Muscle of leg (tissue), 11 donors: ENCODE measurements around the gene GNB1L. TPM values are rescaled to one million over a fixed set of nuclear protein-coding genes. Genes with fewer than 3 reads are reported as not detected.
A peak's percentile ranks its signal among the peaks of the same experiment; 100 is the strongest.
"Not testable (repeated sequence)": the region's sequence is repeated elsewhere in the genome, so short reads cannot be mapped to it uniquely, and the experiment has no call there.

Source experiments
- DNase-seq: peaks from one replicate; pipeline ENCODE4 v3.0.0; 2013
- H3K27ac ChIP-seq: one replicate; pipeline ENCODE4 v1.5.1; 2013; ENCODE audit warnings: mild to moderate bottlenecking, low read length, control low read depth
- H3K27me3 ChIP-seq: one replicate; pipeline ENCODE4 v1.6.1; 2013; ENCODE audit warnings: low read length; ENCODE audit not compliant: control insufficient read depth, insufficient read depth
- H3K36me3 ChIP-seq: one replicate; pipeline ENCODE4 v1.6.1; 2013; ENCODE audit warnings: low read length; ENCODE audit not compliant: control insufficient read depth, insufficient read depth
- H3K4me1 ChIP-seq: one replicate; pipeline ENCODE4 v1.6.1; 2013; ENCODE audit warnings: low read length; ENCODE audit not compliant: control insufficient read depth, insufficient read depth
- H3K4me3 ChIP-seq: one replicate; pipeline ENCODE4 v1.5.1; 2013; ENCODE audit warnings: low read length, control low read depth
- H3K9me3 ChIP-seq: replicated peaks from 2 replicates; pipeline ENCODE4 v1.6.1; 2013; ENCODE audit warnings: low read depth, low read length; ENCODE audit not compliant: control insufficient read depth
- WGBS: methylation state at CpG from one replicate; pipeline ENCODE4 v1.1.5; 2013; ENCODE audit warnings: missing lambda C conversion rate; ENCODE audit not compliant: insufficient coverage; 5-methylcytosine and 5-hydroxymethylcytosine counted together
- polyA plus RNA-seq, 8 donors: library from polyadenylated mRNA; unstranded; fragments of 120-200 nt; gene quantifications; one replicate each; pipeline versions ENCODE4 v1.2.1 to v1.2.3, GENCODE V29; 2013; ENCODE audit warnings: inconsistent platforms in 1 of 8, low replicate concordance in 1 of 8; ENCODE audit not compliant: insufficient read length in 8 of 8, insufficient read depth in 1 of 8
- total RNA-seq: library from RNA; stranded (reverse); fragments of 120-200 nt; gene quantifications from one replicate; pipeline ENCODE4 v1.2.4, GENCODE V29; 2013

The GNB1L gene
- total and polyA plus RNA-seq, 9 donors: 3.0 to 6.9 (median 4.6) TPM

- Histone ChIP-seq H3K36me3 (peaks cover 16% of the 10 kb centered on the region), H3K9me3 (no peaks in the 10 kb centered on the region), H3K27ac (no peak overlapping the region), H3K27me3 (no peaks in the 10 kb centered on the region), H3K4me3 (no peak overlapping the region), H3K4me1 (peaks cover 60% of the 10 kb centered on the region)
- DNase-seq: no peak
- 90% methylated on average over 3 of the region's 9 CpGs for WGBS
Observed at GRCh38 chr22:19889951-19890350, 35.3 kb upstream of the GNB1L start.

- Histone ChIP-seq H3K4me3 (no peak overlapping the region), H3K9me3 (no peaks in the 10 kb centered on the region), H3K27ac (no peak overlapping the region), H3K27me3 (no peaks in the 10 kb centered on the region), H3K36me3 (peaks cover 6% of the 10 kb centered on the region), H3K4me1 (peaks cover 74% of the 10 kb centered on the region)
- WGBS: 93% methylated on average over 17 of the region's 17 CpGs
- DNase-seq: no peak
Observed at GRCh38 chr22:19888131-19888746, 33.6 kb upstream of the GNB1L start.

GRCh38 chr22:19887256-19887985 is 32.7 kb upstream of the GNB1L start:
- no peak overlapping the region for H3K4me3 ChIP-seq
- no peak for DNase-seq
- H3K4me1 ChIP-seq: peaks cover 76% of the 10 kb centered on the region
- no peaks in the 10 kb centered on the region for H3K9me3 ChIP-seq
- H3K36me3 ChIP-seq: peaks cover 3% of the 10 kb centered on the region
- H3K27me3 ChIP-seq: no peaks in the 10 kb centered on the region
- H3K27ac ChIP-seq: no peak overlapping the region
- 79% methylated on average over 15 of the region's 16 CpGs for WGBS

- Histone ChIP-seq H3K27ac (no peak overlapping the region), H3K27me3 (no peaks in the 10 kb centered on the region), H3K9me3 (no peaks in the 10 kb centered on the region), H3K4me3 (no peak overlapping the region), H3K4me1 (peaks cover 76% of the 10 kb centered on the region), H3K36me3 (peaks cover 3% of the 10 kb centered on the region)
- peak; percentile 65 for DNase-seq
- WGBS: 46% methylated on average over 6 of the region's 12 CpGs
Observed at GRCh38 chr22:19886605-19887255, 32.1 kb upstream of the GNB1L start.

- DNase-seq: no peak
- WGBS: 77% methylated on average over 15 of the region's 15 CpGs
- peak overlapping the region; percentile 29 for H3K27ac ChIP-seq
Observed at GRCh38 chr22:19885841-19886592, 31.3 kb upstream of the GNB1L start.

GRCh38 chr22:19884954-19885751 is 30.5 kb upstream of the GNB1L start:
- Histone ChIP-seq H3K4me1 (peaks cover 77% of the 10 kb centered on the region), H3K9me3 (no peaks in the 10 kb centered on the region), H3K4me3 (no peak overlapping the region), H3K27ac (peak overlapping the region; percentile 29), H3K27me3 (no peaks in the 10 kb centered on the region), H3K36me3 (peaks cover 3% of the 10 kb centered on the region)
- 71% methylated on average over 25 of the region's 26 CpGs for WGBS
- no peak for DNase-seq

More at GRCh38 chr22:19885841-19886592, 31.3 kb upstream of the GNB1L start:
- Histone ChIP-seq H3K27me3 (no peaks in the 10 kb centered on the region), H3K4me1 (peaks cover 76% of the 10 kb centered on the region), H3K9me3 (no peaks in the 10 kb centered on the region), H3K36me3 (peaks cover 3% of the 10 kb centered on the region), H3K4me3 (no peak overlapping the region)

- Histone ChIP-seq H3K27me3 (no peaks in the 10 kb centered on the region), H3K27ac (no peak overlapping the region), H3K4me1 (peaks cover 82% of the 10 kb centered on the region), H3K36me3 (peaks cover 3% of the 10 kb centered on the region), H3K9me3 (no peaks in the 10 kb centered on the region), H3K4me3 (no peak overlapping the region)
- 83% methylated on average over 14 of the region's 15 CpGs for WGBS
- DNase-seq: no peak
Observed at GRCh38 chr22:19884161-19884953, 29.7 kb upstream of the GNB1L start.

GRCh38 chr22:19883446-19883845 is 28.8 kb upstream of the GNB1L start:
- 95% methylated on average over 6 of the region's 8 CpGs for WGBS
- H3K36me3 ChIP-seq, H3K4me3 ChIP-seq, DNase-seq, H3K9me3 ChIP-seq, H3K27ac ChIP-seq, H3K27me3 ChIP-seq: not testable (repeated sequence)
- H3K4me1 ChIP-seq: peaks cover 90% of the 10 kb centered on the region
